DOHH2 (cell line): ENCODE measurements around the gene VSIG2.

ENCODE experiments used
- H3F3A ChIP-seq: fragments of 200-600 bp; sonication (generic), shearing (Covaris generic); 2 replicates; pipeline ENCODE4 v1.6.0; 2016; ENCODE audit warnings: antibody characterized with exemption, mild to moderate bottlenecking; ENCODE audit not compliant: control insufficient read depth, insufficient read depth
- H3K27ac ChIP-seq: fragments of 200-600 bp; sonication (generic); 2 replicates; pipeline ENCODE4 v1.5.1; 2014; ENCODE audit warnings: low read depth, mild to moderate bottlenecking, low read length, moderate library complexity
- H3K27me3 ChIP-seq: fragments of 200-600 bp; sonication (generic); 2 replicates; pipeline ENCODE4 v1.6.1; 2014; ENCODE audit warnings: mild to moderate bottlenecking, low read length, mixed read lengths; ENCODE audit not compliant: control insufficient read depth
- H3K36me3 ChIP-seq: fragments of 200-600 bp; sonication (generic); 2 replicates; pipeline ENCODE4 v1.6.1; 2014; ENCODE audit warnings: mild to moderate bottlenecking, low read length, moderate library complexity, mixed read lengths; ENCODE audit not compliant: control insufficient read depth
- H3K4me1 ChIP-seq: fragments of 200-600 bp; sonication (generic); 2 replicates; pipeline ENCODE4 v1.6.1; 2014; ENCODE audit warnings: mild to moderate bottlenecking, low read length, mixed read lengths; ENCODE audit not compliant: control insufficient read depth
- H3K4me2 ChIP-seq: fragments of 200-600 bp; sonication (generic); 2 replicates; pipeline ENCODE4 v1.6.0; 2014; ENCODE audit warnings: mild to moderate bottlenecking, low read length, moderate library complexity
- H3K4me3 ChIP-seq: fragments of 200-600 bp; sonication (generic); 2 replicates; pipeline ENCODE4 v1.5.1; 2014; ENCODE audit warnings: mild to moderate bottlenecking, low read length, mixed read lengths
- H3K79me2 ChIP-seq: fragments of 200-600 bp; sonication (generic); 2 replicates; pipeline ENCODE4 v1.6.1; 2014; ENCODE audit warnings: mild to moderate bottlenecking, low read length, mixed read lengths; ENCODE audit not compliant: control insufficient read depth
- H3K9me2 ChIP-seq: fragments of 200-600 bp; sonication (generic); replicated peaks from 2 replicates; pipeline ENCODE4 v1.6.1; 2014; ENCODE audit warnings: mild to moderate bottlenecking, low read length, mixed read lengths; ENCODE audit not compliant: control insufficient read depth
- H3K9me3 ChIP-seq: fragments of 200-600 bp; sonication (generic); 2 replicates; pipeline ENCODE4 v1.6.1; 2014; ENCODE audit warnings: antibody characterized with exemption, low read length, mixed read lengths; ENCODE audit not compliant: control insufficient read depth, insufficient read depth
- H4K20me1 ChIP-seq: fragments of 200-600 bp; sonication (generic); 2 replicates; pipeline ENCODE4 v1.6.0; 2014; ENCODE audit warnings: low read depth, mild to moderate bottlenecking, antibody characterized with exemption, low read length, moderate library complexity; ENCODE audit not compliant: control insufficient read depth, insufficient read depth
- CTCF ChIP-seq: fragments of 200-600 bp; sonication (generic); IDR thresholded peaks from one replicate; pipeline ENCODE4 v1.5.1; 2014; ENCODE audit warnings: antibody characterized with exemption, mild to moderate bottlenecking, low read depth, low read length; ENCODE audit not compliant: poor library complexity, severe bottlenecking
- EZH2phosphoT487 ChIP-seq: fragments of 200-600 bp; sonication (generic); IDR thresholded peaks from 2 replicates; pipeline ENCODE4 v1.6.1; 2017; ENCODE audit warnings: borderline replicate concordance, mild to moderate bottlenecking, antibody characterized with exemption, low read length, moderate library complexity, mixed read lengths

The VSIG2 gene

GRCh38 chr11:124722176-124722575 lies 29.9 kb downstream of the VSIG2 start:
- no peaks in the 10 kb centered on the region for H3K9me3 ChIP-seq
- H3K4me2 ChIP-seq = peak overlapping the region; percentile 47
- H3K9me2 ChIP-seq = no peaks in the 10 kb centered on the region
- H3F3A ChIP-seq = no peaks in the 10 kb centered on the region
- H3K27me3 ChIP-seq = peaks cover 28% of the 10 kb centered on the region
- H3K79me2 ChIP-seq = no peaks in the 10 kb centered on the region
- H3K4me3 ChIP-seq = peak overlapping the region; percentile 25
- no peak overlapping the region for H3K27ac ChIP-seq
- no peaks in the 10 kb centered on the region for H3K36me3 ChIP-seq
- TF ChIP-seq CTCF (no peak), EZH2phosphoT487 (no peak)
- no peaks in the 10 kb centered on the region for H4K20me1 ChIP-seq
- peaks cover 61% of the 10 kb centered on the region for H3K4me1 ChIP-seq

- no peak overlapping the region for H3K27ac ChIP-seq
- H3K79me2 ChIP-seq = no peaks in the 10 kb centered on the region
- H4K20me1 ChIP-seq = no peaks in the 10 kb centered on the region
- TF ChIP-seq EZH2phosphoT487 (no peak), CTCF (no peak)
- no peak overlapping the region for H3K4me3 ChIP-seq
- H3K9me3 ChIP-seq = no peaks in the 10 kb centered on the region
- no peaks in the 10 kb centered on the region for H3F3A ChIP-seq
- H3K4me1 ChIP-seq = peaks cover 35% of the 10 kb centered on the region
- no peak overlapping the region for H3K4me2 ChIP-seq
- no peaks in the 10 kb centered on the region for H3K9me2 ChIP-seq
- H3K27me3 ChIP-seq = peaks cover 34% of the 10 kb centered on the region
- no peaks in the 10 kb centered on the region for H3K36me3 ChIP-seq
These were observed 32.5 kb downstream of the VSIG2 start for GRCh38 chr11:124719534-124719933.

- Histone ChIP-seq H3K27ac (no peak overlapping the region), H3K4me1 (peaks cover 28% of the 10 kb centered on the region), H3K27me3 (peaks cover 34% of the 10 kb centered on the region), H3K9me2 (no peaks in the 10 kb centered on the region), H3K4me3 (no peak overlapping the region), H3K4me2 (no peak overlapping the region), H4K20me1 (no peaks in the 10 kb centered on the region), H3K36me3 (no peaks in the 10 kb centered on the region), H3F3A (no peaks in the 10 kb centered on the region), H3K9me3 (no peaks in the 10 kb centered on the region), H3K79me2 (no peaks in the 10 kb centered on the region)
- TF ChIP-seq EZH2phosphoT487 (no peak), CTCF (no peak)
These were observed 33.3 kb downstream of the VSIG2 start for GRCh38 chr11:124718801-124719200.
